Heart right ventricle (tissue), 16 donors: ENCODE results near the gene SPTA1. TPM values are rescaled to one million over a fixed set of nuclear protein-coding genes. Genes with fewer than 3 reads are reported as not detected.

Experiments
- ATAC-seq, 8 donors: fragments of 200-7000 bp; cut with Tn5 transposase; one replicate each; pipeline ENCODE4 v1.9.1; 2020; ENCODE audit warnings: mild to moderate bottlenecking in 8 of 8, moderate library complexity in 8 of 8, moderate number of reproducible peaks in 1 of 8
- DNase-seq, 2 donors: peaks; one replicate each; pipeline ENCODE4 v3.0.0-alpha.2; 2020
- H3K27ac ChIP-seq, 10 donors: fragments of 200-600 bp; sonication (generic) in 2 of 10; one replicate each; pipeline versions ENCODE4 v1.5.0 to v1.8.0; 2020 to 2022; ENCODE audit warnings: mild to moderate bottlenecking in 3 of 10
- H3K27me3 ChIP-seq, 7 donors: fragments of 200-600 bp; one replicate each; pipeline ENCODE4 v1.8.0; 2021 to 2022; ENCODE audit warnings: mild to moderate bottlenecking in 2 of 7
- H3K36me3 ChIP-seq, 9 donors: fragments of 200-600 bp; sonication (generic) in 1 of 9; one replicate each; pipeline versions ENCODE4 v1.5.0 to v1.8.0; 2020 to 2022; ENCODE audit warnings: mild to moderate bottlenecking in 2 of 9
- H3K4me1 ChIP-seq, 9 donors: fragments of 200-600 bp; sonication (generic) in 1 of 9; one replicate each; pipeline versions ENCODE4 v1.5.0 to v1.8.0; 2020 to 2022; ENCODE audit warnings: mild to moderate bottlenecking in 4 of 9
- H3K4me3 ChIP-seq, 10 donors: fragments of 200-600 bp; sonication (generic) in 2 of 10; one replicate each; pipeline versions ENCODE4 v1.5.0 to v1.8.0; 2020 to 2022; ENCODE audit warnings: mild to moderate bottlenecking in 7 of 10, moderate library complexity in 2 of 10
- H3K9me3 ChIP-seq, 11 donors: fragments of 200-600 bp in 10 of 11; sonication (generic) in 2 of 11; one replicate each; pipeline versions ENCODE4 v1.5.0 to v1.8.0; 2013 to 2022; ENCODE audit warnings: mild to moderate bottlenecking in 2 of 11, control low read depth in 1 of 11, moderate library complexity in 1 of 11
- CTCF ChIP-seq, 9 donors: fragments of 200-600 bp; sonication (generic) in 2 of 9; IDR thresholded peaks; one replicate each; pipeline versions ENCODE4 v1.5.0 to v1.8.0; 2021 to 2022; ENCODE audit warnings: antibody characterized with exemption in 9 of 9, mild to moderate bottlenecking in 5 of 9, moderate library complexity in 1 of 9
- WGBS, 2 donors: extraction: QIAGEN DNeasy Blood & Tissue Kit; methylation state at CpG; one replicate each; pipeline ENCODE4 v1.1.7; 2013; ENCODE audit warnings: inconsistent platforms in 1 of 2; 5-methylcytosine and 5-hydroxymethylcytosine counted together
- intact Hi-C, 10 donors: fragments of 100-400 bp; cut with DNase I; formaldehyde crosslinking; loops; one replicate each; pipeline versions ENCODE4 v1.11.1 to v1.14.2; 2022
- polyA plus RNA-seq, 2 donors: library from polyadenylated mRNA; stranded (reverse); fragments of 200-250 nt; gene quantifications; one replicate each; pipeline ENCODE4 v1.2.3, GENCODE V29; 2013
- total RNA-seq, 10 donors: library from RNA; stranded (reverse); fragmentation: NEBNext Ultra II Directional in 3 of 10; extraction: Animal tissue kit (Norgen Biotek cat#: 25700) in 3 of 10; gene quantifications; one replicate each; pipeline versions ENCODE4 v1.2.1 to v1.2.4, GENCODE V29; 2021 to 2023
- donor health status: Arrhythmogenic right ventricular cardiomyopathy.
- donor health status: ischemic (EF 13 %, LVEDD 7.1; RV severe dilation, severe dysfunction).
- donor health status: healthy with polysubstance abuse.
- donor health status: DM: no; HTN: yes; CAD: no.
- donor health status: DM: no; HTN: no; CAD: no.
- donor health status: ischemic (EF 25% LVEDD 6.9; RV normal size, moderate dysfunction).
- donor health status: ischemic (EF 25% LVEDD 5.7; RV mildly dilated, moderate dysfunction).
- donor health status: healthy.
- donor health status: DM: yes; HTN: yes; CAD: no.
- donor health status: Ischemic cardiomyopathy.
- donor health status: ischemic (EF 35%, LVEDD 5.7; RV mildly dilated, moderate dysfunction).
- donor health status: nonischemic (EF 11% LVEDD 7.7; RV severe dilation, severe dysfunction).
- donor health status: DM: yes; HTN: yes; CAD: no.
- donor health status: PGD.
- donor health status: ischemic (EF 29% LVEDD 5.4; RV normal size, mild dysfunction).
- donor health status: nonischemic (EF 23%, LVEDD 6.1; RV moderate dilation, normal function).

SPTA1 gene
- total and polyA plus RNA-seq, 12 donors: 0.03 to 1.2 (median 0.05) TPM; not detected in 7

GRCh38 chr1:158600735-158601134, 85.8 kb downstream of the SPTA1 start:
- intact Hi-C loops: no loop called here
- no peak overlapping the region for H3K4me3 ChIP-seq
- peaks cover 0 to 49% (median 13%) of the 10 kb centered on the region in 11 donors for H3K9me3 ChIP-seq
- no peaks in the 10 kb centered on the region for H3K4me1 ChIP-seq
- WGBS, 2 donors: 49 to 81% methylated on average over 2 of the region's 2 CpGs
- no peaks in the 10 kb centered on the region for H3K36me3 ChIP-seq
- no peaks in the 10 kb centered on the region for H3K27me3 ChIP-seq
- no peak for TF ChIP-seq CTCF (IDR thresholded peaks at IDR 0.05)
- ATAC-seq: no peak
- H3K27ac ChIP-seq: no peak overlapping the region
- no peak for DNase-seq

- DNase-seq: no peak
- no peaks in the 10 kb centered on the region for H3K27me3 ChIP-seq
- intact Hi-C loops: no loop called here
- H3K27ac ChIP-seq: no peak overlapping the region
- H3K4me3 ChIP-seq: no peak overlapping the region
- no peaks in the 10 kb centered on the region for H3K4me1 ChIP-seq
- no peaks in the 10 kb centered on the region for H3K36me3 ChIP-seq
- WGBS, 2 donors: 85 to 94% methylated on average over 1 of the region's 1 CpG
- no peak for ATAC-seq
- H3K9me3 ChIP-seq: peaks cover 0 to 33% (median 9%) of the 10 kb centered on the region in 11 donors
- no peak for TF ChIP-seq CTCF (IDR thresholded peaks at IDR 0.05)
Observed at GRCh38 chr1:158586942-158587341, 99.6 kb downstream of the SPTA1 start.

GRCh38 chr1:158583962-158584361, 102.6 kb downstream of the SPTA1 start:
- ATAC-seq (no peak), DNase-seq (no peak)
- Histone ChIP-seq H3K27me3 (no peaks in the 10 kb centered on the region), H3K4me3 (no peak overlapping the region), H3K27ac (no peak overlapping the region), H3K4me1 (no peaks in the 10 kb centered on the region), H3K36me3 (no peaks in the 10 kb centered on the region), H3K9me3 (peaks cover 0 to 31% (median 8%) of the 10 kb centered on the region in 11 donors)
- no peak for TF ChIP-seq CTCF (IDR thresholded peaks at IDR 0.05)
- WGBS, 2 donors: 56 to 57% methylated on average over 4 of the region's 4 CpGs
- intact Hi-C loops: no loop called here

- Histone ChIP-seq H3K4me3 (no peak within 1 kb of the TSS), H3K4me1 (no peaks in the 10 kb centered on the region), H3K36me3 (no peaks in the 10 kb centered on the region), H3K9me3 (no peaks in the 10 kb centered on the region), H3K27ac (no peak within 1 kb of the TSS), H3K27me3 (no peaks in the 10 kb centered on the region)
- TF ChIP-seq CTCF (IDR thresholded peaks at IDR 0.05): no peak
- no peak for DNase-seq
- no peak for ATAC-seq
- intact Hi-C loops: no loop called here
- WGBS, 2 donors: 79 to 83% methylated on average over 1 of the region's 1 CpG
Observed at GRCh38 chr1:158579733-158580132, 106.8 kb downstream of the SPTA1 start, which contains the start of gene OR10X1. TSS of gene OR10X1 (minus strand) at chr1:158579899. CDS start at chr1:158579899, 0 bp downstream.
